GM19240 (cell line): ENCODE measurements around the gene CXCL11.
"Not testable (repeated sequence)": the region's sequence is repeated elsewhere in the genome, so short reads cannot be mapped to it uniquely, and the experiment has no call there.

Experiments
- DNase-seq: peaks from one replicate; pipeline ENCODE4 v3.0.0; 2011; ENCODE audit warnings: low spot score; ENCODE audit not compliant: insufficient read length

Gene CXCL11

DNA sequence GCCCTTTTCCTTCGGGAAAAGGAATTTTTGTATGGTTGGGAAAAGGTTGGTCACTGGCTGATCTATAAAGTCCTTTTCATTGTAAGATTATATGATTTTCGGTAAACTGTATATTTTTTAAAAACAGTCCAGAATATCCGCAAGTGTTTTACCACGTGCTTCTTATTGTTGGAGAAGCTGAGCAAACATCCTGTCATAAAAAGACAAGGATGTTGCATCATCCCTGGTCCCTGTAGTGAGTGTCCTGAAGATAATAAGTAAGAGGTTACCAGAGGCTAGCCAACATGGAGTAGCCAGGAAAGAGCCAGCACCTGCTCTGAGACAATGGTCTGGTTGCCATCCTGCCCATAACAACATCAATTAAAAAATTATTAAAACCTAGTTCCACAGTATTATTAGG is 33.7 kb downstream of the CXCL11 start:
- DNase-seq: no peak

DNA sequence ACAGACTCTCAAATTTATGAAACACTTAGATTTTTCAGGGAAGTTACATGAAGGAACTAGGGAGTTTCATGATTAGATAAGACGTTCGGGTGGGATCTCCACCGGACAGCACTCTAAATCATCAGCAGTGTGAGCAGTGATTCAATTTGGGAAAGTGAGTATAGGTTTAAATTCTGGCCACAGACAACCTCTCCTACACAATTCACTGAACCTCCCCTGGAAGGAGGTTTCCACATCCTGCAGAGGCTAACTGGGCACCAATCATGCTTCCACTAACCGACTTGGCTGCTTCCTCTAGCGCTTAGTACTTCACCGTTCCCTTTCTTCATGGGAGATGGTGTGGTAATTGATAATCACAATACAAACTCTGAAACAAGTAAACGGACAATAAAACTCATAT is 34.2 kb downstream of the CXCL11 start:
- no peak for DNase-seq

DNA sequence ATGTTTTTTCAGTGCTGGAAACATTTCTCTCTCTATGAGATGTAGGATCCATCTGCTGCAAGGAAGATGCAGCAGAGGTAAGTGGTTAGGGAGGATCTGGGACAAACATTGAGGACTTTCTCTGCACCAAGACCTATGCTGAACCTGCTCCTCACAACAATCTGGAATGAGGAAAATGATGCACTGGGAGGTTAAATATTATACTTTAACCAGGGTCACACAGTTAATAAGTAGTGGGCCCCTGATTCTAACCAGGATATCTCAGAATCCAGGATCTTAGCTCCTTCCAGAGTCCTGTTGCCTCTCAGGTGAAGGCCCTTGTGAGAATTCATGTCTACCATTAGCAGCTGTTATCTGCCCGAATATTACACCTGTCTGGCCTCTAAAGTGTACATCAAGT is 35.6 kb downstream of the CXCL11 start:
- no peak for DNase-seq

DNA sequence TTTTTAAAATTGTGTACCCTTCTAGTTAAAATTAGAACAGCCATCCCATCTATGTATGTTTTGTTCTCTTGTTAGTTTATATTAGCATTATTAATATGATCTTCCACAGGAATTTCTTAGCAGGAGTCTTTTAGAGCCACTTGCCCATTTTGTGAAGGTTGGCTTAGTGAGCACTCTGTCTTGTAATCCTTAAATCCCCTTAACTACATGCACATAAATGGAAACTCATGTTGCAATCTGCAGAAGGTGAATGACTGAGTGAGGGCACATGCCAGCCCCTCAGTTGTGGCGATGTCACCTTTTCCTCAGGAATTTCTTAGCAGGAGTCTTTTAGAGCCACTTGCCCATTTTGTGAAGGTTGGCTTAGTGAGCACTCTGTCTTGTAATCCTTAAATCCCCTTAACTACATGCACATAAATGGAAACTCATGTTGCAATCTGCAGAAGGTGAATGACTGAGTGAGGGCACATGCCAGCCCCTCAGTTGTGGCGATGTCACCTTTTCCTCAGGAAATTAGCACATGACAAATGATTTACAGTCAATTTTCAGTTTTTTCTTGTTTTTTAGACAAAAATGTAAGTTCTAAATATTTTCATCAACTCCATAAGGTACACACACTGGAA is 37.2 kb downstream of the CXCL11 start:
- DNase-seq: not testable (repeated sequence)

DNA sequence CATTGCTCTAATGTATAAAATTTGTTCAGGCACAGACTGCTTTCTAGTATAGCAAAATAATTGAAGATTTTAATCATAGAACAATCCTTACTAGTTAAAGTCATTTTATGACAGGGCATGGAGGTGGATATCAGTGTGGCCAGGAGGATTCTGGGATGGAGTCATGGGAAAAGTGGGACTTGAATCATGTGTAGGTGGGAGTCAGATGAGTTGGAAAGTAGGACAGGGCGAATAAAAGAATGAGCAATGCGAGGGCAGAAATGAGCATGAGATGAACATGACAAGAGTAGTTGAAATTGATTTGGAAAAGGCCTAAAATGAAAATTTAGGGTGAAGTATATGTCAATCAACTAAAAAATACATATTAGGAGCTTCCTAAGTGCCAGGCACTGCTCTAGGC is 37.9 kb downstream of the CXCL11 start:
- no peak for DNase-seq

DNA sequence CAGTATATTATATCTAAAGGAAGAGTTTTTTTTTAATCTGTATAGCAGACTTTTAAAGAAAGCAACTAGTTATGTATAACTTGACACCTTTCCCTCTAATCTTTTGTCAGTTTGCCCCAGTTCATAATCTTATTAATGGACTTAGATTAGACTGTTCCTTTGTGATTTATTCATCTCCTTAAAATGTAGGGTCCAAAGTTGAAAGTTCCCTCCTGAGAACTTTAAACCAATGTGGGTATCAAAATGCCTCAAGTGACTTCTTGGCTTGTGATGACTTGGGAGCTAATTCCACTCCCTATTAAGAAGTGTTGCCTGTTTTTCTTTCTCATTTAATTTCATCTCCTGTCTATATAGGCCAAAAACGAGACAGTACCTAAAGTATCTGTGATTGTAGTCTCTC is 38.8 kb downstream of the CXCL11 start:
- DNase-seq: no peak

DNA sequence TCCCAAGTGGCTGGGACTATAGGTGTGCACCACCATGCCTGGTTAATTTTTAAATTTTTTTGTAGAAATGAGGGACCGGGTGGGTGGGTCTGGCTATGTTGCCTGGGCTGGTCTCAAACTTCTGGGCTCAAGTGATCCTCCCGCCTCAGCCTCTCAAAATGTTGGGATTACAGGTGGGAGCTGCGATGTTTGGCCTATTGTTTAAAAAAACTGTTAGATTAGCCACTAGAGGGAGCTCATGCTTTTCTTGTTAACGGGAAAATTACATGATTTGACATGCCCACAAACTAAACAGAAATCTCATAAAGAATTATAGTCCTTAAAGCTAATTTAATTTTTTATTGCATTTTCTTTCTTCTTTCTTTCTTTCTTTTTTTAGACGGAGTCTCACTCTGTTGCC is 40.1 kb downstream of the CXCL11 start:
- DNase-seq: no peak

DNA sequence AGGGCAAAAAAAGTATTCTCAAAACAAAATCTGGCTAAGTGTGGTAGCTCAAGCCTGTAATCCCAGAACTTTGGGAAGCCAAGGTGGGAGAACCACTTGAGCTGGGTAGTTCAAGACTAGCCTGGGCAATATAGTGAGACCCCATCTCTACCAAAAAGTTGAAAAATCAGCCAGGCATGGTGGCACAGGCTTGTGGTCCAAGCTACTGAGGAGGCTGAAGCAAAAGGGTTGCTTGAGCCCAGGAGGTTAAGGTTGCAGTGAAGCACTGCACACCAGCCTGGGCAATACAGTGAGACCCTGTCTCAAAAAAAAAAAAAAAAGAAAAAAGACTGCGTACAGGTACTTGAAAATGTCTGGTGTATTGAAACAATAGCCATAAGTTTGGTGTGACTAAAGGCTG is 43.4 kb downstream of the CXCL11 start:
- DNase-seq: no peak

DNA sequence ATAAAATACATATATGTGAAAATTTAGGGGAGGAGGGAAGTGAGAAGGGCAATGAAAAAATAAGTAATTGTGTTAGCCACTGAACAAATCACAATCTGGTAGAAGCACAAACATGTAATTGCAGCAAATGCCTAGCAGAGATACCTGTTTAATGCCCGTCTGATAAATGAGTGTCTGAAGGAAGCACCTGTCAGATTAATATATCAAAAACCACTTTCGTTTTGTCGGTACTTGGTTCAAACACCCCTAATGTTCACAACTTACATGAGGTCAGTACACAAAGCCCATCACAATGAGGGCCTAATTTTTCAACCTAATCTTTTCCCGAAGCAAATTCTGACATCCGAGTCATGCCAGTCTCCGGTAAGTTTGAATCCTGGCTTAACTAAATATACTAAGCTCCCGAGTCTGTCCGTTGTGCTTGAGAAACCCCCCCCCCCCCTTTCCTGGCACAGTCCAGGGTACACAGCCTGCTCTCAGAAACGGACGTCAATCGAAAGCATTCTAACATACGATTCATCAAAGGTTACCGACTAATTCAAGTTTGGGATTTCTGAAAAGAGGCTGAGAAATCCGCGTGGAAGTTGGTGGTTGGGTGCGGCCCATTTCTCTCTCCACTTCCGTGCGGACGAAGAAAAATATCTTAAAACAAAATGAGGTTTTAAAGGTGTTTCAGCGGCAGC is 45.9 kb downstream of the CXCL11 start:
- DNase-seq: no peak

DNA sequence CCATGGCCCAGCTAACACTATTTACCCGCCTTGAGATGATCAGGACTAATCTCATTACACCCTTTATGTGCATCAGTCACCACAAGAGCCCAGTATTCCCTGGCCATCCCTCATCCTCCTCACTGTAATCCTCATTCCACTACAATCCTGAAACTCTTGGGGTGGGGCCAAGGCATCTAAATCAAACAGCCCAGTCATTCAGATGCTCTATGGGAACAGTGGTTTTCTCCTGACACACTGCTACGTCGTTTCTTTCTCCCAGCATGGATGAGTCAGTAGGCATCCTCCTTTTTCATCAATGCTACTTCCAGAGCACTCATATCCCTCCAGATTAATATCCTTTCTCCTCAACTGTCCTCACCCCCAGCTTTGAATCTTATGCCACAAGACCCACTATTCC is 50.8 kb downstream of the CXCL11 start:
- no peak for DNase-seq
